ENCODE data around the gene NRG2.
A peak's percentile ranks its signal among the peaks of the same experiment; 100 is the strongest.

Gene NRG2

GRCh38 chr5:139810341-139811273 lies 232.5 kb downstream of the NRG2 start:
- no peak for DNase-seq (ENCODE audit: low read depth in 2 of 2)
- no peak for TF ChIP-seq CTCF (IDR thresholded peaks at IDR 0.05; ENCODE audit: low read depth, low read length)
- no peak overlapping the region for H3K4me3 ChIP-seq (replicated peaks in 1 of 2; ENCODE audit: low read depth in 2 of 2, low read length in 2 of 2)

- TF ChIP-seq CTCF (IDR thresholded peaks at IDR 0.05; ENCODE audit: low read depth, low read length): no peak
- no peak for DNase-seq (ENCODE audit: low read depth in 2 of 2)
- no peak overlapping the region for H3K4me3 ChIP-seq (replicated peaks in 1 of 2; ENCODE audit: low read depth in 2 of 2, low read length in 2 of 2)
Measured at GRCh38 chr5:139809331-139809810, 233.7 kb downstream of the NRG2 start.

GRCh38 chr5:139808481-139809330 lies 234.4 kb downstream of the NRG2 start:
- peak; percentile 41 to 44 for DNase-seq (ENCODE audit: low read depth in 2 of 2)
- no peak for TF ChIP-seq CTCF (IDR thresholded peaks at IDR 0.05; ENCODE audit: low read depth, low read length)
- no peak overlapping the region for H3K4me3 ChIP-seq (replicated peaks in 1 of 2; ENCODE audit: low read depth in 2 of 2, low read length in 2 of 2)

- TF ChIP-seq CTCF (IDR thresholded peaks at IDR 0.05; ENCODE audit: low read depth, low read length): no peak
- H3K4me3 ChIP-seq (replicated peaks in 1 of 2; ENCODE audit: low read depth in 2 of 2, low read length in 2 of 2): no peak overlapping the region
- DNase-seq (ENCODE audit: low read depth in 2 of 2): no peak
Measured at GRCh38 chr5:139807647-139808030, 235.5 kb downstream of the NRG2 start.

- TF ChIP-seq CTCF (IDR thresholded peaks at IDR 0.05; ENCODE audit: low read depth, low read length): no peak
- no peak for DNase-seq (ENCODE audit: low read depth in 2 of 2)
Measured at GRCh38 chr5:139806726-139807646, 236.1 kb downstream of the NRG2 start.

GRCh38 chr5:139806111-139806510 lies 237.0 kb downstream of the NRG2 start:
- no peak for TF ChIP-seq CTCF (IDR thresholded peaks at IDR 0.05; ENCODE audit: low read depth, low read length)
- no peak overlapping the region for H3K4me3 ChIP-seq (replicated peaks in 1 of 2; ENCODE audit: low read depth in 2 of 2, low read length in 2 of 2)
- no peak for DNase-seq (ENCODE audit: low read depth in 2 of 2)

More at GRCh38 chr5:139806726-139807646, 236.1 kb downstream of the NRG2 start:
- H3K4me3 ChIP-seq (replicated peaks in 1 of 2; ENCODE audit: low read depth in 2 of 2, low read length in 2 of 2): no peak overlapping the region
